DMS153 treated with DMSO at 0.1 percent for 48 hours (cell line): Measurements from ENCODE around the gene PARD3B.

Source experiments
- DNase-seq: peaks from one replicate; lab custom pipeline; 2025; ENCODE audit not compliant: unreplicated experiment; lab: John Stamatoyannopoulos, UW

PARD3B gene

DNA sequence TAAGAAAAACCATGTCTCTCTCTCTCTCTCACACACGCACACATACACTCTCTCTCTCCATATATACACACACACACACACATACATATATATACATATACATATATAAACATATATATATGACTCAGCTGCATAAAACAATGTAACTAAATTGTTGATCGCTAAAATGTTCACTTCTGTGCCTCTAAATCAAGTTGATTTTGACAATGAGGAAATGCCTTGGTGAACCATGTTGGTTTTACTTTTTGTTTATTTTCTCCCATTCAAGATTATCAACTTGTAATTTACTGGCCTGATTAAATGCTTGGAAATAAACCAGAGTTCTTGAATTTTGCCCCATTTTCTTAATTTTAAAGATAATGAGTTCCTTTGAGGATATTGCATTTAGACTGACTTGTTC, 500.4 kb downstream of the PARD3B start:
- DNase-seq = no peak

DNA sequence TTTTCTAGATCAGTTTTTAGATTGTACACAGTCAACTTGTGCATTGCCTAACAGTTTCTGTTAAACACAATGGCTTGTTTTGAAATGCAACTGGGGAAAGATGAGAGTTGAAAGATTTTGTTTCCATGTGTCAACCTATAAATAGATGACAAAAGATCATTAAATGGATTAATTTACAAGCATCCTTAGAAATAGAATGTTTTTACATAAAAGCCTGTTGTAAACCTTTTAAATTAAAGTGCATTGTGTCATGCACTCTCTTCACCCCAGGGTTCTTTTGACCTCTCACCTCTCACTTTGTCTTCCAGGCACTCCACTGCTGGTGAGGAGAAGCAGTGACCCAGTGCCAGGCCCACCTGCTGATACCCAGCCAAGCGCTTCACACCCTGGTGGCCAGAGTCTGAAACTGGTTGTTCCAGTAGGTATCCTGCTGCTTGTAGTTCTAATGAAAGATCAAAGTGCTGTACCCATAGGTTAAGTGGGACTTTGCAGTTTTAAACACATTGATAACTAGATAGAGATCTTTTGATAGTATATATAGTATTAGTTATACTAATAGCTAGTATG, 502.1 kb downstream of the PARD3B start:
- no peak for DNase-seq

DNA sequence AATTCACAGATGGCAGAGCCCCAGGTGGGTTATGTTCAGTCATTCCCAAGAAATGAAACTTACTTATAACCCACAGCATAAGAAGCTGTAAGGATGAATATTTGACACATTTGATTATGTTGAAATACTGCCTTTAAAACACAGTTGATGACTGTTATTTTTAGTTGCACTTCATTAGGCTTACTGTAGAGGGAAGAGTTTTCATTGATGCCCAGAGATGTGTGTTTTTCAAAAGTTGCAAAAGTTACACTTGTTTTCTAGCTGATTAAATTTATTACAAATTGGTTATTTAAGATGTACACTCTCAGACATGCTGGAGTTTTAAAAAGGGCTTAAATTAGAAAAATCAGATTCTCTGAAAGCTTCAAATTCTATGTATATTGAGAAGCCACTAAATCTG, 506.1 kb downstream of the PARD3B start:
- DNase-seq = no peak

DNA sequence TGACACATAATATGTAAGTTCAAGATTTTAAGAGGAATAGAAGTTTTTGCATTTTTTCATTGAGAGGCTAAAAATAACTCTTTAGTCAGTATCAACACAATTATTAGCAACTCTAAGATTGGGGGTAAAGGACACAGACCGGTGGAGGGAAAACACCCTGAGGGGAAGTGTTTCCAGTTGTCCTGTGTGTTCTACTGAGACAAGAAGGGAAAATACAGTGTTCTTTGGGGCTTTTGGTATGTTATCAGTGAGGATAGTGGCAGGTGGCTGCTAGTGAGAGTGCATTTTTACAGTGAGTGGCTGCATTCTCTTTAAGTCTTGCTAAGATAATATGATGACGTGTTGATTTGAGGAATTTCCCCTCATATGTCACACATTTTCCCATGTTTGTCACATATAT, 507.5 kb downstream of the PARD3B start:
- no peak for DNase-seq

DNA sequence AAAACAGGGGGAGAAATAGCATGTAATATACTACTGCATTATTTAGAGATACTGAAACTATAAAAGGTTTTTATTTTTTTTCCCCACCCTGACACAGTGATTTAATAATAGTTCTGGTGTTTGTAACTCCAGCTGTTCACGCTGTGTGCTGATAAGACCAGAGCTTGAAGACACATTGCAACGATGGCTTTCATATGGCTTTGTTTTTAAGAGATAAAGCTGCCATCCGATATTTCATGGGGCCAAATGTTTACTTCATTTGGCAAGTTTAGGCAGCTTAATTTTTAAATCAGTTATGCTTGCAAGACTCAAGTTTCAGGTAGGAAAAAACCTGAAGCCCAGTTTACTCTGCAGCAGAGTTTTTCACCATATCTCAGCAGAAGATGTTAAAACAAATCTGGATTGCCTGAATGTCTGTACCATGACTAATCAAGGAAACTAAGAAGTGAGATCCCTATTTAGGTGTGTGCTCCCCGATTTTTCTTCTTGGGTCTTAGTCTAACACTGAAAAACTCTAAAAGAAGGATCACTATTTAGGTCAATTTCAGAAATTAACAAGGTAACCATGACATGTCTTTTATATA, 508.6 kb downstream of the PARD3B start:
- DNase-seq = no peak

DNA sequence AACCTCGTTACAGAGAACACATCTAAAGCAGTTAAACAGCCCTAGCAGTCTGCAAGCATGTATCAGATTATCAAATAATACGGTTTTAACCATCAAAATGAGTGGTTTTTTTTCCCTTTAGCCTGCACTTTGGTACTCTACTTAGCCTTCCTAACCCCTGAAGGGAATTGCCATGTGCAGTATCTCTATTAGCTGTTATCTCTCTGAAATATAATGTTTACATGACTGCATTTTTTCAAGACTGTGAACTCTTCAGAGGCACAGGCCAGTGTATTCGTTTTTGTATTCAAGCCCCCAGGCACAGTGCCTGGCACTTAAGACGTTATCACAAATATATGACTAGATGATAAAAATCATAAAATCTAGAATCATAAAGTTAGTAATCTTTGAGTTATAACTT, 509.5 kb downstream of the PARD3B start:
- no peak for DNase-seq

DNA sequence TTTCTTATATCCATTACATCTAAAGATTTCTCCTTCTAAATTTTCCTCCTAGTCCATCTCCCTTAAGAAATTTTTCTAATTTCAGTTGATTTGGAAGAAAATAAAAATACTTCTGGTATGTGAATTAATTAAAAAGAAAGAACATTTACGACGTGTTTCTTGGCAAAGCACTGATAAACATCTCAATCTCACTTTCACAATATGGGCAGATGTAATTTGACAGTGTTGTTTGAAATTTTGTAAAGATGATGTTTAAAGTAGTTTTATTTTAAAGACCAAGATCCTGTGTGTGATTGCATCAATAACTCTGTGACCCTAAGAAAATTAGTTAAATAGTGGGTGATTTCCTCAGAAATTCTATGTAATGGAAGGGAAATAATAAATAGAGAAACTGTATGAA, 510.0 kb downstream of the PARD3B start:
- DNase-seq = no peak

DNA sequence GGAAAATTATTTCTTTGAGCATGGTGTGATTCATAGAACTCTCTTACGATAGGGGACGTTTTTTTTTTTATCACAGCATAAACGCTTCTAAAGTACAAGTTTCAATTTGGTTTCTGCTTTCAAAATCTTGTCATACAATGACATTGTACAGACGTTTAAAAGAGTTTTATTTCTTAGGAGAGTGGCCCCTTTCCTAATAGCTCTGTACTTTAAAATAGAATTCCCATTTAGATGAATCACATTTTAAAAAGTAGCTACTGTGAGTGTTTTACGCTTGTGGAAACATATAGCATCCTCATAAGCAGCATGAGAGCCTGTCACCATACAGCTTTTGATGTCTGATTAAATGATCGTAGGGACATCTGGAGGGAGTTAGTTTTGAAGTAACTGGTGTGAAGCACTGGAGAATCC, 510.9 kb downstream of the PARD3B start:
- no peak for DNase-seq

DNA sequence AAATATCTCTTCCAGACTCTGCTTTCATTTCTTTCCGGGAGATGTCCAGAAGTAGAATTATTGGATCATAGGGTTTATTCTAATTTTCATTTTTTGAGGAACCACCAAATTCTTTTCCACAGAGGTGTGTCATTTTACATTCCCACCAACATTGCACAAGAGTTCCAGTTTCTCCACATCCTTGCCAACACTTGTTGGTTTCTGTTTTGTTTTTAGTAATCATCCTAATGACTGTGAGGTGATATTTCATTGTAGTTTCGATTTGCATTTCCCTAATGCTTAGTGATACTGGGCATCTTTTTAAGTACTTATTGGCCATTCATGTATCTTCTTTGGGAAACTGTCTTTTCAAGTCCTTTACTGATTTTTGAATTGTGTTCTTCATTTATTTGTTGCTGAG, 513.1 kb downstream of the PARD3B start:
- DNase-seq = no peak

DNA sequence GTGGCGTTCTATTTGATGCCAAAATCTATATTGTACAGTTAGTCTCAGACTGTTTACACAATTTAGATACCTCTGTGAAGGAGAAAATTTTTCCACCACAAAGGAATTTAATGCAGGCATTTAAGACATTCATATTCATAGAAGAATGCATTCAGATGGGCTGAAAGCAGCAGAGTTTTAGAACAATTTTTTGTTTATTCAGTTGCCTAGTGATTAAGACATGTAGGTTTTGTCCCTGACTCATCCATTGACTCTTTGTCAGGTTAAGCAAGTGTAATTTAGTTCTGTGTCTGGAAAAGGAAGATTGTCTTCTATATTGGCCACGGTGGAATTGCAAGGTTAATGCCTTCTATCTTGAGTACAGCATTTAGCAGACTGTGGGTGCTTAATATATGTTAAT, 515.0 kb downstream of the PARD3B start:
- DNase-seq = no peak

DNA sequence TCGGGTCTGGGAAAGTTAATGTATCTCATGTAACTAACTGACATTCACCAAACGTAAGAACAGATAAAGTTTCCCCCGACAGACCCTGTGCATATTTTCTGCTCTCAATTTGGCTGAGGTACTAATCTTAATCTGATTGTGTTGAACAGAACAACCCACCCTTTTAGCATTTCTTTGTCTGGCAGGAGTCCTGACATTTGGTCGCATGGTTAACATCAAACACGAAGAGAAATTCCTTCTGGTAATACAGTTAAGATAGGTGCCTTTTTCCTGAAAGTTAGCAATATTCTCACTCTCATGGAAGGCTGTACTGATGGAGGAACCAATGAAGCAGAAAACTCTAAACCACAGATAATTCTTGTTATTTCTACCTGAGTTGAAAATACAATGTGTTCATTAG, 520.8 kb downstream of the PARD3B start:
- no peak for DNase-seq

DNA sequence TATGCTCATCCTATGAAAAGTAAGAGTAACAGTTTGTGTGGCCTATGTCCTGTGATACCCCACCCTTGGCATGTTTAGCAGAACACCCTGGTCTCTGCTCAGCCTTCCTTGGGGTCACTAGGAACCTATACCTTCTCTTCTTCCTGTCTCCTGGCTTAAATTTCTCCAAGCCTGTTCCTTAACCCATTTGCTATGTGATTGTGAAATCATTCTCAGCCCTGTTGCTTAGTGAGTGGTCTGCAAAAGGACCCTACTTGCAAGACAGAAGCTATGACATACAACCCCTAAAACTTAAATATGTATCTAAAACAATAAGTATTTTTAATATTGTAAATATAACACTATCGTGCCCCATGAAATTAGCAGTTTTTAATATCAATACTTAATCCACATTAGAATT, 524.7 kb downstream of the PARD3B start:
- DNase-seq = no peak

DNA sequence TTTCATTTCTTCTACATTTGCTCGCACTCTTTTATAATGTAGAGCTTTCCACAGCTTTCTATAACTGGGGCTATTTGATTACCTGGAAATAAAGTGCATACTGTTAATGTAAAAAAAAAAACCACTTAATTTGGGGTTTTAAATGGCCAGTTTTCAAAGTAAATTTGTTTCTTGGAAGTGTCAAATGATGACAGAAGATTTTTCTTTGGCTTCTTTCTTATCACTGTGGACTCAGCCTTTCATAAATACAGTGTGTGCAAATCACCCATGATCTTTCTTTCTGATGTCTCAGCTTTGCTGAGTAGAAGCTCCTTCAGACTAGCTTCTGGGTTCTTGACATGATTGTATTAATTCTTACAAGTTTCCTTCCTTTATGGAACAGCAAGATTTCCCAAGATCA, 525.6 kb downstream of the PARD3B start:
- no peak for DNase-seq

DNA sequence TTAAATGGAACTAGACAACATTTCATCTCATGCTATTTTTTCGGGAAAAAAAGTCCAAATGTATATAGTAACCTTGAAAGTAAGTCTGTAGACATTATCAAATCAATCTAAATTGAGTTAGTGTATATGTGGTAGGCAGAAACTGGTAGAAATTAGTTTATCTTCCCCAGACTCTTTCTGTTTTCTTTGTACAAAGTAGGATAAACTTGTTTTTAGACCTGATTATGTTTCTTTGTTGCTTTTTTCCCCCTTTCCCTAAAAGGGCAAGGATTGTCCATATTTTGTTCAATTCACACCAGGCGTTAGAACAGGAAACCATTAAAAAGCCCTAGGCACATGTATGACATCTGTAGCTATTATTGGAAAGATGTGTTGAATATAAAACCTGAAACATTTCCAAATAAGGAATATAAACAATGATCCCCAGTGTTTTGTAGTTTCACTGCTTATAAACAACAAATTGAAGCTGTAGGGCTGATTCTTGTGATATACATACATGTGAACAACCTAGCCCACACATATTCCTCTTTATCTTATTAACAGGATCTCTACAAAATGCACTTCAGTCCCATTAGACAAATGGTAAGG, 528.3 kb downstream of the PARD3B start:
- DNase-seq = no peak

DNA sequence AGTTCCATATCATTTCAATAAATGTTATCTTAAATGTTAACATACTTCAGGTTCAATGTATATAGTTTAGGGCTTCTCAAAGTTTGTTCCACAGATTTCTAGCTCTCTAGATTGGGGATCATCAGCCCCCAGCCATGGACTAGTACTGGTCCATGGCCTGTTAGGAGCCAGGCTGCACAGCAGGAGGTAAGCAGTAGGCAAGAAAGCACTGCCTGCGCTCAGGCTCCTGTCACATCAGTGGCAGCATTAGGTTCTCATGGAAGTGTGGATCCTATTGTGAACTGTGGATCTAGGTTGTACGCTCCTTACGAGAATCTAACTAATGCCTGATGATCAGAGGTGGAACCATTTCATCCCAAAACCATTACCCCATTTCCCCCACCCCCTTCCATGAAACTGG, 531.1 kb downstream of the PARD3B start:
- no peak for DNase-seq

DNA sequence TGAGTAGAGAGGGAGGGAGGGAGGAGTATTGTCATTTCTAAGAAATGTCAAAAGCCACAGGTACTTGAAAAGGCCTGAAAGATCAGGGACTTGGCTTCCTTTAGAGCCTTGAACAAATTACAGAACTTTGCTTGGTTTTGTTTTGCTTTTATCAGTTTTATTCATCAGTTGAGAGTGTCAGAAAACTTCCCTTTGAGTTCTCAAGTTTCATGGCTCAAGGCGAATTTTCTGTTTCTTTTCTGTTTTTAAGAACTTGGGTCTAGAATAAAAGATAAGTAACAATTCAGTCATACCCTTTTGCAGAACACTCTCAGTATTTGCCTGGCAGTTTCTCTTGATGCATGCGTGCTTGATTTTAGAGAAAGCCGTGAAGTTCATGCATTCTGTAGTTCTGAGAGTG, 531.9 kb downstream of the PARD3B start:
- DNase-seq = no peak

DNA sequence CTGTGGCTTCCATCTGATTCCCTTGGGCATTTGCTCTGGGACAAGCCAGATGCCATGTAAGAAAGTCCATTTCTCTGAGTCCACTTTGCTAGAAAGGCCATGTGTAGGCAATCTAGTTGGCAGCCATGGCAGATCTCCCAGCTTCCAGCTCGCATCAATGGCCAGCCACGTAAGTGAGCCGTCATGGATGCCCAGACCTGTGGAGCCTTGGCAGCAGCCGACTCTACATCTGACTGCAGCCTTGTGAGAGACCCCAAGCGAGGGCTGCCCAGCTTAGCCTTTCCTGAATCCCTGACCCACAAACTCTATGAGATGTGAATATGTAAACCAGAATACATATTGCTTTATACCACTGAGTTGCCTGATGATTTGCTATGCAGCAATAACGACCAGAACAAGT, 533.5 kb downstream of the PARD3B start:
- DNase-seq = no peak

DNA sequence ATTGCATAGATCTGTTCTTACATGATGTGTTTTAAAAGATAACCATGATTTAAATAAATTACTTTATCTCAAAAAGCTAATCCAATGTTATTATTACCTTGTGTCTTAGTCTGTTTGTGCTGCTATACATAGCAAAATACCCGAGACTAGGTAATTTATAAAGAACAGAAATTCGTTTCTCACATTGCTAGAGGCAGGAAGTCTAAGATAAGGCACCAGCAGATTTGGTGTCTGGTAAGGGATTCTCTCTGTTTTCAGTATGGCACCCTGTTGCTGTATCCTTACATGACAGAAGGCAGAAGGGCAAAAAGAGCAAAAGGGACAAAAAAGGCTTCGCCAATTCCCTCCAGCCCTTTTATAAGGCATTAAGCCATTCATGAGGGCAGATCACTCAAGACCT, 533.9 kb downstream of the PARD3B start:
- DNase-seq = no peak

DNA sequence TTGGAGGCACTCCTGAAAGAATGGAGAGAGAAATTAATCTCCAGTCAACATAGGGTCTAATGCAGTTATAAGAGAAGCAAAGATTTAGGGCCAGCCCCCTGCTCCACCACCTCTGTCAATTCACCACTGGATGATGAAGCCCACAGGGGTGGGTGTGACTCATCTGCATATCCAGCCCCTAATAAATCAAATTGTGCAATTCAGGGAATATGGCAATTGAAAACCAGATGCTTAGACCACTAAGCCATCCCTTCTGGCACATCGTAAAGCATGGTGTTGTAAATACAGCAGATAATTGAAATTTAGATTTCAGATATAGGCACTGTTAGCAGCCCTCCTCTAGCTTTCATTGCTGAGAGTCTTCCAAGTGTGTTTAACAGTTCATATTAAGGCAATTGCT, 541.4 kb downstream of the PARD3B start:
- no peak for DNase-seq

DNA sequence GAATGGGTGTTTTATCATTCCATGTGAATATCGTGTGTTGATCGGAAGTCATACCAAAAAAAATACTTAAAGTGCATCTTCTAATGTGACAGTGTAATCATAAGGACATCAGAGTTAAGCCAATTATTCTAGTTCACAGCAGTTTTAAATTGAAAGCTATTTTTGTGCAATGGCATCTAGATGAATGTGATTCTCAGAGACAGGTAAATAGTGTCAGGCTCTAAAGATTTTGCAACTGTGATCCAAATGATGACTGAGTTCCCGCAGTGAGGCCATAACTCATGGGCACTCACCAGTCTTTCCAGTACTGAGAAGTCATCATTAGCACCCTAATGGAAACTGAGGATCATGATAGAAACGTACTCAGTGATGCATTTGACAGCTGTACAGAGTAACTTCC, 542.6 kb downstream of the PARD3B start:
- DNase-seq = no peak

DNA sequence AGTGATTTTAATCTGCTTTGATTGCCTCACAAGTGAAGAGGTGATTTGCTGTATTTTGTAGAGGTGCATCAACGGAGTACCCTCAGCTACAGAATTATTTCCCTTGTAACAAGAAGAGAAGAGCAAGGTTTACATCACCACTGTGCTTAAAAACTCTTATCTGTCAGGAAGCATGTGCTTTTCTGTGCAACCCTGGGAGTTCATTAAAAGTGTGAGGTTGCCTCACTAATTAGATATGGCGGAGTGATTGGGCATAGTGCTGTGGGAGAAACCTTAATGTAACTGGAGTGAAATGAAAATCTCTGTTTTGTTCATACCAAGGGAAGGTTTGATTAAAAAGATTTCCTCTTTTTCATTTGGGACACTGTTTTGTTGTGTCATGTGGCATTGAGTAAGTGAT, 544.7 kb downstream of the PARD3B start:
- no peak for DNase-seq

DNA sequence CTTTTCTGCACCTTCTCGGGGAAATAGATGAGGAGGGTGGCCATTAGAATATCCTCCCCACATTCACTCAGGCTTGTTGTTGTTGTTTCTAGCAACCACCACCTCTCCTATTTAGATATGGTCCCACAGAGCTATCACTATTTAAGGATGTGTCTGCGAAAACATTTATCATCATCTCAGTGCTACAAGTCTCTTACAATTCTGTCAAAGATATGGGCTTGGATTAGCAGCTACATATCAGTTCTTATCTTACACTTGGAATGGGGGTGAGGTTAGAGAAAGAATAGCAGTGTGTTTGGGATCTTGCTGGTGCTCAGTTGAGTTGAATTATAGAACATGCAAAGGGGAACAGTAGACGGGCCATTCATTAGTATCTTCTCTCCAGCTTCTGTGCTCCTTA, 546.1 kb downstream of the PARD3B start:
- no peak for DNase-seq

DNA sequence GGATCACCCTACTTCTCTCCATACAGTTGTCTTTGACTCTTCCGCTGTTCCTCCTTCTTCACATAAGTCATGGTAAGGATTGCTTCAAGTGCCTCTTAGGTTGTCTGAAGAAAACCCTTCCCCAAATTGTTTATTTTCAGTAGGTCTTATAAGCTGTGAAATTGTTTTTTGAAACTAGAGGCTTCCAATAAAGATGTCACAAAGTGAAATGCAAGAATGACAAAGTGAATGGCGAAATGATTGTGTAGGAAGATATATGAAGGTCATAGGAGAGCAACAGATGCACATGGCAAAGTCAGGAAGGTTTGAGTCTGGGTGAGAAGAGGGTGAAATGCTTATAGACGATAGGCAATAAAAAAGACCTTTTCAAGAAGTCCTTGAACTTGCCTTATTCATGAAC, 548.8 kb downstream of the PARD3B start:
- DNase-seq = no peak
